GM18861 (cell line): ENCODE measurements around the gene KLF7.
"Not testable (repeated sequence)": the region's sequence is repeated elsewhere in the genome, so short reads cannot be mapped to it uniquely, and the experiment has no call there.

Experiments used
- ATAC-seq: cut with Tn5 transposase; IDR thresholded peaks from one replicate; pipeline ENCODE4 v1.9.1; 2021; ENCODE audit not compliant: unreplicated experiment

KLF7 gene

DNA sequence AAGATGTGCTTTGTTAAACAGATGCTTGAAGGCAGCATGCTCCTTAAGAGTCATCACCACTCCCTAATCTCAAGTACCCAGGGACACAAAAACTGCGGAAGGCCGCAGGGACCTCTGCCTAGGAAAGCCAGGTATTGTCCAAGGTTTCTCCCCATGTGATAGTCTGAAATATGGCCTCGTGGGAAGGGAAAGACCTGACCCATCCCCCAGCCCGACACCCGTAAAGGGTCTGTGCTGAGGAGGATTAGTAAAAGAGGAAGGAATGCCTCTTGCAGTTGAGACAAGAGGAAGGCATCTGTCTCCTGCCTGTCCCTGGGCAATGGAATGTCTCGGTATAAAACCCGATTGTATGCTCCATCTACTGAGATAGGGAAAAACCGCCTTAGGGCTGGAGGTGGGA, 128.7 kb downstream of the KLF7 start:
- not testable (repeated sequence) for ATAC-seq

DNA sequence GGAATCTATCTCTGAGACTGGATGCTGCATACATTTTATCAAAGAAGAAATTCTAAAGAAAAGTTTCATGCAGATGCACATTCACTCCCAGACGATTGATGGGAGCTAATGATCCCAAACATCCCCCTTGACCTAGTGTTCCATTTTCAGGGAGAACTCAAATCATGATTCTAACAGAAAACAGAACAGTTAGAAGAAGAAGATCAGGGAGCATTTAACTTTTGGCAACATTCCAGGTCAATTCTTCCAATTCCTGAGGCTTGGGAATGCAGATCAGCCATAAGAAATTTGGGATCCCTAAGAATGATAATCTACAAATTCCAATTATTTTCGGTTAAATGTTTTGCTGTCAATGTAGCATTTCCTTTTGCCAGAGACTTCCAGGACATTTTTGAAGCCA, 129.9 kb downstream of the KLF7 start:
- ATAC-seq = no peak

DNA sequence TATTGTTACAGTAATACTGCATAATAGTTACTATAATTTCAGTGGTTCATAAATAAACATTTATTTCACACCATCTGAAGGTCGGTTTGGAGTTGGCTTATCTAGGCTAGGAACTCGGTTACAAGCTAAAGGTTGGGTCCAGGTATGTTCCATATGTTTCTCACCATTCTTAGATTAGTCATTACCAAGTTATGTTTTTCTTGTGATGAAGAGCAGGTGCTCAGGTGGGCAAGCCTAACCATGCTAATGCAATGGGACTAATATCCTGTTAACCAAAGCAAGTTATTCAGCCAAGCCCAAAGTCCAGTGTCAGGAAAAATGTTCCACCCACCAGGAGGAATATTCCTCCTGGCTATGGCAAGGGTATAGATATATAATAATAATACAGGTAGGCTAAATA, 133.3 kb downstream of the KLF7 start:
- no peak for ATAC-seq
